ENCODE measurements around the gene GNG14.

The GNG14 gene

DNA sequence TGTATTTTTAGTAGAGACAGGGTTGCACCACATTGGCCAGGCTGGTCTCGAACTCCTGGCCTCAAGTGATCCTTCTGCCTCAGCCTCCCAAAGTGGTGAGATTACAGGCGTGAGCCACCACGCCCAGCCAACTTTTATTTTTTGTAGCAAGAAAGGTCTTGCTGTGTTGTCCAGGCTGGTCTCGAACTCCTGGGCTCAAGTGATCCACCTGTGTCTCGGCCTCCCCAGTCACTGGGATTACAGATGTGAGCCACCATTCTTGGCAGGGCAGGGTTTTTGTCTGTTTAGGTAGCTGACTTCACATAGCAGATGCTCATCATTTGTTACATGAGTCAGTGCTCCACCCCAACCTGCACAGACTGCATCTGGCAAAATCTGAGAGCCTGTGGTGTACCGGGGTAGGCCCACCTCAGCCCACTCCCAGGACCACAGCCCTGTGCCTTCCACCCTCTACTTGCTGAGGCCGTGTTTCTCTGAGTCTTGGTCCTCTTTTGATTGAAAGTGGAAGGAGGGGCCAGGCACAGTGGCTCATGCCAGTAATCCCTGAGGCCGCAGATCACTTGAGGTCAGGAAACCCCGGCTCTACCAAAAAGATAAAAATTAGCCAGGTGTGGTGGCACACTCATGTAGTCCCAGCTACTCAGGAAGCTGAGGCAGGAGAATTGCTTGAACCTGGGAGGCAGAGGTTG lies 40.1 kb downstream of the GNG14 start:
- no peak for DNase-seq

DNA sequence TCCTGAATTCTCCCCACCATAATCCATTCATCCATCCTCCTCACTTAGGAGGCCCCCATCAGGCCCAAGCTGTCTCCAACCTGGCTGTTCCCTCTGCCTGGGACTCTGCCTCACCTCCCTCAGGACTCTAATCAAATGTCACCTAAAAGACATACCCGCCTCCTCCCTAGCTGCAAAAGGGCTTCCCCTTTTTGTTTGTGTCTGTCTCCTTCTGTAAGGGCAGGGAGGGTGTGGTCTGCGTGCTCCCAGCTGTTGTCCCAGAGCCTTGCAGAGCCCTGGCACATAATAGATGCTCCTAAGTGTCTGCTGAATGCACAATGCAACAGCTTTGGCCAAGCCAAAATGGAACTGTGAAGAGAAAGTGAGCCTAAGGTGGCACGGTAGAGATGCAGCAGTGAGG lies 42.3 kb downstream of the GNG14 start:
- no peak for DNase-seq

DNA sequence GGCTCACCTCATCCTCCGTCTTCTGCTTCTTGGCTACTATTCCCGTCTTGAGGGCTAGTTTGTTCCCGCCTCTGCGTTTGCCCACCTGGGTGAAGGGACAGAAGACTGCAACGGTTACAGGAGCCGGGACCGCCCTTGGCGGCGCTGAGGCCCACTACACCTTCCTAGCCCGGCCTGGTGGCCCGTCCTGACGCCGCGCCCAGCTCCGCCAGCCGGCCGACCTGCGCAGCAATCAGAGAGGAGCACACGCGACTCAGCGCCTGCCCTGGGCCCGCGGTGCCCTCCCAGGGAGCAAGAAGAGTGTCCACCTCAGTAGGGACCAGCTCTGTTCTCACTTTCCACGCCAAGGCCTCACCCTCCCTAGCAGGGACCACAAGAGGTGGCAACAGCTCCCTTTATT lies 43.5 kb downstream of the GNG14 start:
- DNase-seq: no peak

DNA sequence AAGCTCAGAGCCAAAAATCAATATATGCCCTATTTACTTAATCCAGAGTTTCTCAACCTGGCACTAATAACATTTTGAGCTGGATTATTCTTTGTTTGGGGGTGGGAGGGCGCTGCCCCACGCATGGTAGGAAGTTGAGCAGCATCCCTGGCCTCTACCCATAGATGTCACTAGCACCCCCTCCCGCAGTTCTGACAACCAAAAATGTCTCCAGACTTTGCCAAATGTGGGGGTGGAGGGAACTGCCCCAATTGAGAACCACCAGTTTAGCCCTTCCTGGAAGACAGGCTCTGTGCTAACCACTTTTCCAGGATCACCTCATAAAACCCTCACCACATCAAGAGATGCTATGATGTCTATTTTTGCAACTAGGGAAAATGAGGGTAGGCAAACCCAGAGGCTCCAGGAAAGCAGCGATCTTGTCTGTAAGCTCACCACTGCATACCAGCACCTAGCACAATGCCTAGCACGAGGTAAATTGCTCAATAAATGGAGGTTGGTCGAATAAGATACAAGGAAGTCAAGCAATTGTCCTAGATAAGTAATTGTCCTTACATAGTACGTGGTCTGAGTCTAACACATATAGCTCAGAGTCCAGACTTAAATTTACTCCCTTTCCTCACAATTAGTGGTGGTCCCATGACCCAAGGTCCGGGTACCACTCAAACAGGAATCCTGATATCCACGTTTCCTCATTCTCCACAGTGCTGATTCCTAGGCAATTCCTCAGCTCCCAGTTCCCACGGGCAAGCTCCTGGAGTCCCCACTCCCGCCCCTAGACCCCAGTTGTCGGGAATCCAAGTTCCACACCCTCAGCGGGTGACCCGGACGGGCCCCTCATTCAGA lies 45.8 kb downstream of the GNG14 start:
- DNase-seq: peak; percentile 50

DNA sequence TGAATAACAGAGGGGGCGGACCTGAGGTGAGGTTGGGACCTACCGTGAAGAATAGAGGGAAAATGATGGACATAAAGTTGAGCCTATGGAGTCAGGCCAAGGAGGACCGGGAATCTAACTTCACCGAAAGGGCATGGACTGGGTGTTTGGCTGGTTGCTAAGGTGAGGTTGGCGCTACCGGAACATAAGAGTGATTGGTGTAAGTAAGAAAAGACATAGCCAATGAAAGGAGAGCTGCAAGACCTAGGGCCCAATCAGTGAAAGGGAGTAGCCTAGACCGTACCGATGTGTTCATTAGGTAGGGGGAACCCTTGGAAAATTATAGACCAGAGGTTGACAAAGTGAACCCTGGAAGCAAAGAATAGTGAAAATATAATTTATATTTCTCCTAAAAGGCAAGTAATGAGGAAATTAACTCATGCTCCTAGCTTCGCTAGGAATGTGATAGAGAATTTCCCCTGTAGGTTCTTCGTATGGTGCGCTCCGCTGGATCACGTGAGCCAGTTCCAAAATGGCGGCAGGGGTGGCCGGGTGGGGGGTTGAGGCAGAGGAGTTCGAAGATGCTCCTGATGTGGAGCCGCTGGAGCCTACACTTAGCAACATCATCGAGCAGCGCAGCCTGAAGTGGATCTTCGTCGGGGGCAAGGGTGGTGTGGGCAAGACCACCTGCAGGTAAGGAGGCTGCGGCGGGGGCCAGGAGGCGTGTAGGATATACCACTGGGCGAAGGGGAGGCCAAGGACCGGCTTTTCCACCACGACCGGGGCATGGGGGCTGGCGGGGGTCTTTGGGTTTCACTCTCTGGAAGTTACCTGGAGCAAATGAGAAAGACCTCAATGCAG lies 49.4 kb downstream of the GNG14 start, which contains the start of gene GET3:
TSS of gene GET3 (plus strand) at position 503 of the 840 bp plus-strand sequence. CDS start at position 512, 9 bp downstream.
- peak; percentile 100 for DNase-seq

DNA sequence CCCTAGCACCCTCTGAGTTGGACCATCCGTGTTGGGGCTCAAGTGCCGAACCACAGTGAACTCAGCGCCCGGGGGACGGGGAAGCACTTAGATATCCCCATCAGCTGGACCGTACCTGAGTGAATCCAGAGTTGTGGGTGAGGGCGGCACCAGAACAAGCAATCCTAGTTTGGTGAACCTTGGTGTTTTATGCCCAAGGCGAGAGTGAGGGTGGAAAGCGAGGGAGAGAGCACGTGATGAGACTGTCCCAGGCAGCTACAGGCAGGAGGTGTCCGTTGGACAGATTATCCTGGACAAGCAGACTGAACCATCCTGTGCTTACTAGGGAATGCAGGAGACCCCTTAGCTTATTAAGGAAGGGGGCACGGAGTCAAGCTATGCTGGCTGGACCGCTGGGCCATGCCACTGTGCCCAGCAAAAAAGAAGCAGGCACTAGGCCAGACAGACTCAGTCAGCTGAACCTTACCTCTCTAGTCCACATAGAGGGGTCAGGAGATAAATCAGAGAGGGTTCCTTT lies 50.1 kb downstream of the GNG14 start:
- no peak for DNase-seq

All from DMS 273 treated with DMSO at 0.1 percent for 48 hours (cell line).